ENCODE measurements around the gene ATP6V0D1.
"Not testable (repeated sequence)": the region's sequence is repeated elsewhere in the genome, so short reads cannot be mapped to it uniquely, and the experiment has no call there.

Gene ATP6V0D1

GRCh38 chr16:67499106-67499505, 18.1 kb upstream of the ATP6V0D1 start:
- no peak for DNase-seq

- no peak for DNase-seq
Observed at GRCh38 chr16:67490335-67491096, 9.6 kb upstream of the ATP6V0D1 start.

GRCh38 chr16:67489401-67490083, 8.6 kb upstream of the ATP6V0D1 start:
- DNase-seq: no peak

- not testable (repeated sequence) for DNase-seq
Observed at GRCh38 chr16:67487561-67487960, 6.6 kb upstream of the ATP6V0D1 start.

GRCh38 chr16:67486805-67487204, 5.8 kb upstream of the ATP6V0D1 start:
- no peak for DNase-seq

GRCh38 chr16:67483731-67484525, 3.0 kb upstream of the ATP6V0D1 start:
- no peak for DNase-seq

GRCh38 chr16:67483150-67483549, 2.2 kb upstream of the ATP6V0D1 start, which contains the start of gene AGRP:
Gene AGRP (minus strand): TSS chr16:67483547. CDS start chr16:67483398, 149 bp downstream.
- DNase-seq: no peak

- DNase-seq: no peak
Observed at GRCh38 chr16:67482233-67482924, 1.4 kb upstream of the ATP6V0D1 start.

- peak; percentile 61 for DNase-seq
Observed at GRCh38 chr16:67481561-67482232, 740 bp upstream of the ATP6V0D1 start.

- DNase-seq: no peak
Observed at GRCh38 chr16:67477960-67478554, 2.9 kb downstream of the ATP6V0D1 start.

GRCh38 chr16:67474551-67475455, 6.2 kb downstream of the ATP6V0D1 start:
- DNase-seq: no peak

GRCh38 chr16:67471758-67472384, 9.1 kb downstream of the ATP6V0D1 start:
- no peak for DNase-seq

GRCh38 chr16:67470359-67470758, 10.6 kb downstream of the ATP6V0D1 start:
- DNase-seq: no peak

GRCh38 chr16:67468731-67469130, 12.2 kb downstream of the ATP6V0D1 start:
- no peak for DNase-seq

GRCh38 chr16:67466581-67466980, 14.4 kb downstream of the ATP6V0D1 start:
- DNase-seq: no peak

- DNase-seq: no peak
Observed at GRCh38 chr16:67464565-67464964, 16.4 kb downstream of the ATP6V0D1 start.

GRCh38 chr16:67463691-67464090, 17.3 kb downstream of the ATP6V0D1 start:
- DNase-seq: no peak

GRCh38 chr16:67463059-67463458, 17.9 kb downstream of the ATP6V0D1 start:
- DNase-seq: no peak

- no peak for DNase-seq
Observed at GRCh38 chr16:67462279-67462655, 18.7 kb downstream of the ATP6V0D1 start.

GRCh38 chr16:67461600-67462278, 19.2 kb downstream of the ATP6V0D1 start:
- DNase-seq: no peak
